Measurements from ENCODE around the gene NUMA1.

The NUMA1 gene

DNA sequence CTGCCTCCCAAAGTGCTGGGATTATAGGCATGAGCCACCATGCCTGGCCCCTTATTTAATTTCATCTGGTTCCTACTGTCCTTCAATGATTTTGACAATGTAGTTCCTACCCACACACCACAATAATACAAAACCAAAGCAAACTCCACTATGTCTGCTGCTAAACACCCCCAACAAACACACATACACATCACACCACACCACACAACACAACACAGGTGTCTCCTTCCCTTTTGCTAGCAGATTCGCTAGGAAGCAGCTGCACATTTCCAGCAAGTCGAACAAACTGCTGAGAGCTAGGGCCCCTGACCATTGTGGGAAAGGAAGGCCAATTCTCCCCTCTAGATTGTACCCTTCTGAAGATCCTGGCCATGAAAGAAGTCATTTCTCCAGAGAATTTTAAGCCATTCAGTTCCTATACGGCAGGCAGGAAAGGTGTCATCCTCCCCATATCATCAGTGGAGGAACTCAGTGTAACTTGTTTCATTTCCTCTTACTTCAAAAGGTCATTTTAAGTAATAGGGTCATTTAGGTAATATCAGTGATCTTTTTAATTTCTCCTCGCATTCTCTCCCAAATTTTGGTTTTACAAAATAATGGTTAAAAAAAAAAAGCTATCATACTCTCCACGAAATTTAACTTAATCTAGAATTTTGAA lies 18.5 kb downstream of the NUMA1 start:
- DNase-seq = no peak

DNA sequence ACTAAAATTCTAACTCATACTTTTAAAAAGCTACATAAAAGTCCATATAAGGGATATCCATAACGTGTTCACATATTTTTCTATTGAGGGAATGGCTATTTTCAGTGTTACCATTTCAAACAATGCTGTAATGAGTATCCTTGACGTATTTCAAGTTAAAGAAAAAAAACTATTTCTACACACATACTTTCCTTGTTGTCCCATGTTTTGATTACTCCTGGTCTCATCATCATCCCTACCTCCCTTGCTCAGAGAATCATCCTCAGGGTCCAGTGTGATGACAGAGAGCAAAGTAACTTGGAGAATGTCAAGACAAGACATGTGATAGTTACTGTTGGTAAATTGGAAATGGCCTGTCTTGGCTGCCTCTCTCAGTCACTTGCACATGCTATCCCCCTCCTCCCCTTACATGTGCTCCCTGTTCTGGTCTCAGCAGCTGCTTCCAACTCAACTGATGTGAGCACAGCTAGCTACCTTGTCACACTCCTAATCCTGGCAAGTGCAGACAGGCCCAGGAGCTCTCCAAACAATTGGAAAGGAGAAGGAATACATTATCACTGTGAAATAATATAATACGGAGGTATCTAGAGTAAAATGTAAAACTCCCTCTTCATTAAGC lies 21.8 kb downstream of the NUMA1 start:
- DNase-seq = peak; percentile 49

DNA sequence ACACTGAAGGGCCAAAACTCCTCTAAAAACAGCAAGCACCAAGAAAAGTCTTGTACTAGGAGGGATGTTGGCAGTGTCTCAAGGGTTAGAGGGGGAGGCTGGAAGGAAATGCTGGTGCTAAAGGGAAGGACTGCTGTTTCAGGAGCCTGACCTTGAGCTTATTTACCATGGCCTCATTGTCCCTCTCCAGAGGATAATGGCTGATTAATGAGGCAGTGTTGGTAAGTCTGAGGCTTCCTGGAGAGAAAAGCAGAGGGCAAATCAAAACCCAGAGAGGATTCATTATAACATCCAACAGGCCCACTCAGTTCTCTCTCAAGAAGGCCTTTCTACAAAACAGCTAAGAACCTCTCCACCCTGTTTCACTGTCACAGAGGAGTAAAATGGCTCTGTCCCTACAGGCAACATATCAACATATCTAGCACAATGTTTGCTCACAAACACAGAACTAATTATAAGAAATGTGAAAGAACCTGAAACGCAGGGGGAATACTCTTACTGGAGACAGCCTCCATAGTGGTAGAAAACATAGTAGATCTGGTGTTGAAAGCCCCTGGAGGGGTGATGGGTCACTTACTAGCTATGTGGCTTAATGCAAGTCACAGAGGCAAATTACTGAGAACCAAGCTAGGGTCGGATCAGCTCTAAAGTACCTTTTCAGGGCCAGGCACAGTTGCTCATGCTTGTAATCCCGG lies 31.4 kb downstream of the NUMA1 start:
- DNase-seq = no peak

DNA sequence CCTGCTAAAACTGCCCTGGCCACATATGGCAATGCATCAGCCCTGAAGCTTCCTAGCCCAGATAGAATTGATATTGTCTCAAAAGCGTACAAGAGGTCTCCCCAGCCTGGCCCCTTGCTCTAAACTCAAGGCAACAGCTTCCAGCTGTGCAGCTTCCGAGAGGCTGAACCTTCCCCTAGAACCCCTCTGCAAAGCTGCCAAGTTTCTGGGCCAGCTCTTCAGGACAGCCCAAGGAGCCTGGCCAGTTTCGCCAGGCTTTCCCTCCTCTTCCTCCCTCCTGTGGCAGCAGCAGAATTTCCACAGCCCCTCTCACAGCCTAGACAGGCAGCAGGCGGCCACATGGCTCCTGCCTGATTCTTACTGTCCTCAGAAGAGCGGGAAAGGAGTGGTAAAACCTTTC lies 34.5 kb downstream of the NUMA1 start:
- no peak for DNase-seq

DNA sequence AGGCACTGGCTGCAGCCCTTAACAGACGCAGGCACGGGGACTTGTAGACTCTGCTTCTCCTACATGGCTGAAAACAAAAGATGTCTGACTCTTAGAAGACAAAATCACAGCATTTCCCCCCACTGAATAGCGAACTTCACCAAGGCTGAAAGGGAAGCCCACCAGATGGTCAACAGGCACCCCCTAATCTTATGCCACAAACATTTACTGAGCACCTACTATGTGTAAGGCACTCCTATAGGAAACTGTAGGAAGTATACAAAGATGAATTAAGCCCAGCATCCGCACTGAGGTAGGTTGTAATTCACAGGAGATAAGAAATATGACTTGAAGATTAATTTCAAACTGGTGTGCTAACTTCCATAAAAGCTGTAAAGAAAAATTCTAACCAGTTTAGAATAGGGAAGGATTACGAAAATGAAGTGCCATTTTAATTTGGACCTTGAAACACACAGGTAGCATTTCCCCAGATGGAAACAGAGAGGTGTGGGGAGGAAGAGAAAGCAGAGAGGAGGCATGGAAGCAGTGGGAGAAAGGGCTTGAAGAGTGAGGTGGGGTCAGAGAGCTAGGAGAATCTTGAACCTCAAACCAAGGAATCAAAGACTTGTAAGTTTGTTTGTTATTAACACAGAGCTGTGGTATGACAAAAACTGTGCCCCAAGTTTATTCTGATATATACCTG lies 38.1 kb downstream of the NUMA1 start:
- no peak for DNase-seq

DNA sequence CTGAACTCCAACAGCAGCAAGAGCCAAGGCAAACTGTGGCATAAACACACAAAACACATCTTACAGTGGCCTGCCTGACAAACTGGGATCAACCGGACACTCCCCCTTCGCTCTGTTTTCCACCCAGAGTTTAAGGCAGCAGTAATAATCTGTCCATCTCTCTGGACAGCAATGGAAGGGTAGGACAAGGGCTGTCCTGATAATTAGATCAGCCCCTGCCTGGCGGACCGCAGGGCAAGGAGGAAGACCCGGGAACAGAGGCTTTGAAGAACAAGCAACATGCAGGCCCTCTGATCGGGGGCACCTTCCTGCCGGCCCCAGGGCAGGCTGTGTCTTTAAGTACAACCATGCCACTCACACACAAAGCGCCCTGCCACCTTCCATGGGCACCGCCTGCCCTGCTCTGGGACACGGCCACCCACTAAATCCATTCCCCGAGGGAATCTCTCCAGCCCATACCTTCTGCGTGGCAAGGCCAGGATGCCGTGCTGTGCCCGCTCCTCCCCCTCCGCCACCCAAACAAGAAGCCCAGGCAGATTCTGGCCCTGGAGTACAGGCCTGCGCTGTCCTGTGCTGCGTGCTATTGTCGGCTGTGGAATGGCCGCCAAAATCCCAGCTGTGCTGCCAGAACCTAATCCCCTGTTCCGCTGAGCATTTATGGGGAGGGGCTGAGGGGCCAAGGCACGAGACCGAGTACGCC lies 38.8 kb downstream of the NUMA1 start:
- peak; percentile 72 for DNase-seq

DNA sequence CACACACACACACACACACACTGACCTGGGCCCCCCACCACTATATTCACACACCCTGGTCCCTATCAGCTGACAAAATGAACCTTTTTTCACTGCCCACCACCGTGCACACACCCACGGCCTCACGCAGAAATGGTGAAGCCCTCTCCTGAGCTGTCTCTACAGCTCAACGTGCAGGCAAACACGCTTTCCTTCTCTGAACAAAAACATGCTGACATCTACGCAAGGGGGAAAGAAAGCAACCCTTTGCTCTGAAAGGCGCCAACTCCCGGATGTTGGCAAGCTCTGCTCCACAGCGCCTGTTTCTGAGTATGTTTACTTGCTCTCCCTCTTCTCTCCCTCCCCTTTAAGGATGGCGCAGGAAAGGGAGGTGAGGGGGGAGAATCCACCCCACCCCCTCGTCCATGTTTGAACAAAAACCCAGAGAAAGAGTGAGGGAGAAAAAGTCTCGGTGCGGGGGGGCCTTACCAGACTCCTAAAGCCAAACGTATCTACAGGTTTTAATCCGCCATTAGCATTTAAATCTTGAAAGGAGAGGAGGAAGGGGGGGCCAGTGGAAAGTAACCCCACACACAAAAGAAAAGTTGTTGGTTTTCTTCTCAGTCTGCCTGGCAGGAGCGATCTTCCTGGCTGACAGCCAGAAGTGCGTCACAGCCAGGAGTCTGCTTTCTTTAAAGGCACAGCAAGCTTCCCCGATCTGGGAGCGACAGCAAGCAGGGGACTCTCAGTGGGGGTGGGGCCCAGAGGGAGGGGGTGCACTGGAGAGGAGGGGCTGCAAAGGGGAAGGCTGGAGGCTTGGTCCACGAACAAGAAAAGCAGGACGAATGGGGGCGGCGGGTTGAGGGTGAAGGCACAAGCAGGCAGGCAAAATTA lies 39.6 kb downstream of the NUMA1 start:
- peak; percentile 96 for DNase-seq

DNA sequence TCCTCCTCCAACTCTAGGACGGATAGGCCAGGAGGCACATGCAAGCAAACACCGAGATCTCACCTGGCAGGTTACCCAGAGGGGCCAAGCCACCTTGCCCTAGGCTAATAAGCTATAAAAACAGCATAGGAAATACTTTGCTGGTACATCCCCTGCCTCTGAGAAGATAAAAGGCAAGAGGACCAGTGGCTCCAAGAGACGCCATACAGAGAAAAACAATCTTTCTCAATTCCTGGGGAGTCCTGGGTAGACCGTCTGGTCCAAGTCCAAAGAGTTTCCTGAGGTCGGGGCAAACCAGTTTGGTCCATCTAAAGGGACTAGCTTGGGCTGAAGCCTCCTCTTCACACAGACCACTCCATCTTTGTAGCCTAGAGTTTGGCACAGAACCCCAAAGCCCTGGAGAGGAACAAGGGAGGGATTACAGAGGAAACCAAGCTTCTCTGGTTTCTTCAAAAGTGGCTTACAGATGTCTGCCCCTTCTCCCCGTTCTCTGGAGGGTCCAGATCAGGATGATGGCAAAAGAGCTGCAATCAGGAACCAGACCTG lies 40.4 kb downstream of the NUMA1 start:
- DNase-seq = no peak

DNA sequence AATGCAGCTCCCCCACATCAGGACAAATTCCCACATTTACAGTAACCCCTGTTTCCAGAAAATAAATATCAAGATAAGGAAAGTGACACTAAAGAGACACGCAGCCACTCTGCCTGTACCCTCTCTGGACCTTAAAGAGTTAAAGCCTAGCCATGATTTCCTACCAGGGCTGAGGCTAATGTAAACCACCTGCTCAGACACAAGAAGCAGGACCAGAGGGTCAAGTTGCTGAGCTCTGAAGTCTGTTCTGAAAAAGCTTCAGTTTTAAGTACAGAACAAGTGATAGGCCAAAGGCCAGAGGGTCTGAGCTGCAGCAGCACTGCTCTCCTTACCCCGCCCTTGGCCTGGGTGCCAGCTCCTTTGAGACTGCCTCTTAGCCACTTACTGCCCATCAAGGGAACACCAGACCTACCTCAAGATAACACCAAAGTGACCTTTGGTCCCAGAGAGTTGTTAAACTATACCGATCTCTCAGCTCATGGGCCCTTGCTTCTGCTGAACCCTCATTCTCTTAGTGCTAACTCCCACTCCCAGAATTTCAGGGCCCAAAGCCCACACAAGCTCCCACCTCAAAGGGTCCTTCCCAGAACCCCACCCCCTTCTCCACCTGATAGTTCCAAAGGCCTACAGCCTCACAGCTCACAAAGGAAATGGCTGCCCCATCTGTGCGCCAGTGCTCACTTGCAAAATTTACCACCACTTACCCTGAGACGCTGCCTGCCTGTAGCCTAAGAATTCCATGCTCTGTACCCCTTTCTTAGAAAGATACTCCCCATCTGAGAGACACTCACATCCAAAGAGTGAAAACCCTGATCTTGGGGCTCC lies 41.1 kb downstream of the NUMA1 start:
- peak; percentile 39 for DNase-seq

DNA sequence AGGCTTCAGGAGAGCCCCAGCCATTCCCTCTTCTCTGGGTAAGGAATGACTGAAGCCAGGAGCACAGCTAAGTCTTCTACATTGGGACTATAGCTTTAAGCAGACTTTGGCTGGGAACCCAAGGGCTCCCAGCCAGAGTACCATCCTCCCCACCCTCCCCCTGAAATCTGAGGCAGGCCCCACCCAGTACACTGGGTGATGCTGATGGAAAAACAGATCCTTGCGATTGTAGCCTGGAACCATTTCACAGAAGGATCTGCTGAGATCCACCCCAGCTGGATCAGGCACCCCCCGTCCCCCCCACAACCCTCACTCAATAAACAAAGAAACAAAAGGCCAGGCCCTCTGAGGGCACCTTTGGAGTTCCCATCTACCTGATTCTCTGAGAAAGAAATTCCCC lies 41.9 kb downstream of the NUMA1 start:
- peak; percentile 76 for DNase-seq

DNA sequence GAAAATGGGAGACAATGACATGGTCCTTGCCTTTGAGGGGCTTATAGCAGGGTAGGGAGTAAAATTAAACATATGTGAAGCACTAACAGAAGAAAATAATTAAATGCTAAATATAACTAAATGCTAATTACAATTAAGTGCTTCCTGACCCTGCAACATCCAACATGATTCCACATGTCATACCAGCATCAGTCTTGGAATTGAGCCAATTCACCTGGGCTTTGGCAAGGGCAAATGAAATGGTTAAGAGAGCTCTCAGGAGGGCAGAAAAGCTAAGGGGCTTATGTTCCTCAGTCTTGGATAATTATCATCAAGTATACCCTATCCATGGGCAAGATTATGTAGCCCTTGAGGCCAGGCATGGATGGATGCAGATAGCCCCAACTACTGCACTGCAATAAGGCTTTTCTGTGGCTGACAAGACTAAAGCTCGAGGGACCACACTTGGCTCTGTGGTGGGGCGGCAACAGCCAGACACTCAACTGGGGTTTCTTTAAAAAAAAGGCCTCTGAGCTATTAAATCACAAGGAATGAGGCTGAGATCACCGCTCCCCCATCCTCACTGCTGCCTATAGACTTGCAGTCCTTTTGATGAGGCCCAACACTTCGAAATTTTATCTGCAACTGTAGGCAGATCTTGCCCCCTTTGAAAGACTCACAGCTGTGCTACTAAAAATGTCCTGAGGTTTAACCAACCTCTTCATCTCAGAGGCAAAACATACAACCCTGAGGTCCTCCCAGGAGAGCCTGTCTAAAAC lies 42.6 kb downstream of the NUMA1 start:
- DNase-seq = peak; percentile 49

DNA sequence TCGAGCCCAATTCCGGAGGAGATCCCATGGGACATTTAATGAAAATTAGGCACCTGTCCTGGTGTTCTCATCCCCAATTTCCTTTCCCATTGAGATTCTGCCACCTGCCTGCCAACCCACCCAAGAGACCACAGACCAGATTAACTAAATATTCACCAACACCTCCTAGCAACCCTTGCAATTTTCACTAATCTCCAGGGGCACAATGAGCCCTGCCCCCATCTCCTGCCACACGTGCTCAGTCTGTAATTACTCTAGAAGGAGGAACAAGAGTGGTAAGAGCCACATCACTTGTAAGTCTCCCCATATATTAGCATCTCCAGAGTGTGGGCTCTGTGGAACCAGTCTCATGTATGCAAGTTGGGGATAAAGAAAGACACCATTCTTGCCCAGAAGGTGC lies 43.7 kb downstream of the NUMA1 start:
- DNase-seq = no peak

DNA sequence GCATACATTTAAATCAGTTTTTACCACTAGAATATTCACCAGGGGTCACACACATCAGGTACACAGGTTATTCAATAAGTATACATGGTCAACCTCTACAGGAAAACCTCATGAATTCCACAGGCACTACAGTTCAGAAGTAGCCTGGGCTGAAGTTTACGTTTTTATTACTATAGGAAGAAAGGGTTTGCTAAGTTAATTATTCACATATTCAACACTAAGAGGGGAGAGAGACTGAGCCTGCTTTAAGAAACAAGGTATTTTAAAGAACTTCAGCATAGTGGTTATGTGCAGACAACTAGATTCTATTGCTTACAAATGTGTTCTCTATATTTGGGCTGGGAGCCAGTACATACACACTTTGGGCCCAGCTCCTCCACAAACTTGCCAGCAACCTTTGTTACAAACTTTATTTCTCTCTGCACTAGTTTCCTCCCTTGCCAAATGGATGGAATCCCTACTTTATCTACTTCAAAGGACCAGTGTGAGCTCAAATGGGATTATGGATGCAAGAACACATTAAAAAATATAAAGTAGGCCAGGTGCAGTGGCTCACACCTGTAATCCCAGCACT lies 49.8 kb downstream of the NUMA1 start:
- DNase-seq = no peak

DNA sequence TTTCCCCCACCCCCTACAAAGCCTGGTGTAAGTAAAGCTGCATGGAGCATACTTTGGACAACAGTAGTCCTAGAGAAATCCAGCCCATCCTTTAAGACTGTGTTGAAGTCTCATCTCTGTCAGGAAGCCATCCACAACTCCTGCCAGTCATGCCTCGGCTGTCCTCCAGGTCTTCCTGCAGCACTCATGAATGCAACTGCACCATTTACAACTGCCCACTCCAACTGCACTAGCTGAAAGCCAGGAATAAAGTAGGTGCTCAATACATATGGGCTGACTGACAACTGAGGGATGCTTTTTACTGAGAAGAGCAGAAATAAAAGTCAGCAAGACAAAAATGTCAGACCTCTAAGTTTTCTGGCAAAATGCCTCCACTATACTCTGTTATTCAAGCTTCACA lies 54.3 kb downstream of the NUMA1 start:
- DNase-seq = peak; percentile 25

DNA sequence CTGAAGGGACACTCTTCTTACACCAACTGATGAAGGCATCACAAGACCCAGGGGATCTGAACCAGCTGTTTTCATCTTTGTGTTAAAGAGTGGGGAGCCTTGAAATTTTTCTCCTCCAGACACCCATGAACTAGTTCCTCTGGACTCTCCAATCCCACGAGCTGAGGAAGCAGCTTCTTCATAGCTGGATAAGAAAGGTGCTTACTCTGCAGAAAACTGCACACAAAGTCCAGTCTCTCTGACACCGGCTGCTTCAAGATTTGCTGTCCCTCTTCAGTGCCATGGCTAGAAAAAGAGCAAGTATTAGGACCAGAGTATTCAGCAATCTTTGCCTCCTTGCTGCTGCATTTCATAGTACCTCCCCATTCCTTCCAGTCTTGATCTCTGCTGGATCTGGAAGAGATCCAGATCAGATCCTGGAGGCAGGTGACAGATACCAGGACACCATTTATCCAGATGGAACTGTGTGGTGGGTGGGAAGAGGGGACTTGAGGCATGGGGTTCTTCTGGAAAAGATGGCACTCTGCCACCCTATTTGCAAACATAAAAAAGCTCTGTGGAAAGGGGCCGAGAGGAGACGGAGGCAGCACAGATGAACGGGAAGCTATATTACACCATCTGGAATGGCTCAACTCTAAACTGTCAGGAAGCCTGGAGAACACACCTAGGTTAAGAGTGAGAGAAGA lies 56.1 kb downstream of the NUMA1 start:
- DNase-seq = no peak

DNA sequence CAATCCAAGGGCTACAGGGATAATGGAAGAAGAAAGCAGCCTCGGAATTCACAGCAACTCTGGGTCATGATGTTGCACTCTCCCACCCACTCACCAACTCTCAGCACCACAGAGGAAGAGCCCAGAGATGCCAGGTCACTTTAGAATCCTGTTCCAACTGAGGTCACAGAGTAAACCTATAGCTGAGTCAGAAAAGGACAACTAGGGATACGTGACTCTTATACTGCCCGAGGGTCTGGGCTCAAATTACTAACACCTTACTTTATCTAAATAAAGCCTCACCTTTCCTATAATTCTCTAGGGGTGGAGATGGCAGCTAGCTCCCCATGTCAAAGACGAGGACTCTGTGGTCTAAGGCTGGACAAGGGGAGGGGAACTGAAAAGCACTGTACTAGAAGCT lies 57.0 kb downstream of the NUMA1 start:
- no peak for DNase-seq

DNA sequence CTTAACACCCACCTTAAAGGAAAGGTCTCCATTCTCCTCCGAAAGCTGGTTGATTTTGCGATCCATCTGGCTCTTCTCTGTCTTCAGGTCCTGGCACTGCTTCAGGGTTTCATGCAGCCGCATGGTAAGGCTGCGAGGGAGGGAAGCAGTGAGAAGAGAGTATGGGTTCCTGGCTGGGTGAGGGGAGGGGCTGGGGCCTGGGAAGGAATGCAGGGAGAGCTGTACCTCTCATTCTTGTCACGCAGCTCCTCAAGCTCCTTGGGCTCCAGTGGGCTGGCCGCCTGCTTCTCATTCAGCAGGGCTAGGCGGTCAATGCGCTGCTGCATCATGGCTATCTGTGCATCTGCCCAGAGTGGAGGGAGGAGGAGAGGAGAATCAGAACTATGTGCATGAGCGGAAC lies 62.2 kb downstream of the NUMA1 start:
- DNase-seq = no peak

DNA sequence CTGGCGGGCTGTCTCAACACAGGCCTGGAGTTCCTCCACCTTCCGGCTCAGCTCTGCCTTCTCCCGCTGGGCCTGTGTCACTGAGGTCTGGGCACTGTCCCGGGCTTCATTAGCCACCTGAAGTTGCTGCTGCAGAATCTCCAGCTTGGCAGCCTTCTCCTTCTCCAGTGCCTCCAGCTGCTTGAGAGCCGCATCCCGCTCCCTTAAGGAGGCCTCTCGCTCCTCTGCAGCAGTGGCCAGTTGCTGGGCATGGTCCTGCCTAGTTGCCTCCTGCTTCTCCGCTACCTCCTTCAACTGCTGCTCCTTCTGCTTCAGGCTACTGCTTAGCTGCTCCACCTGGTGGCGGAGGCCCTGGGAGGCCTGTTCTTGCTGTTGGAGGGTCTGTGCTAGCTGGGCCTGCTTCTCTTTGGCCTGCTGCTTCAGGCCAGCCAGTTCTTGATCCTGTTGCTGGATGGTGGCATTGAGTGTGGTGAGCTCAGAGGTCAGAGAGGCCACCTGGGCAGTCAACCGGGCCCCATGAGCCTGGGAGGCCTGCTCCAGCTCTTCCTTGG lies 64.8 kb downstream of the NUMA1 start:
- no peak for DNase-seq
